ENCODE measurements around the gene NGLY1. TPM values are rescaled to one million over a fixed set of nuclear protein-coding genes. Genes with fewer than 3 reads are reported as not detected.

The NGLY1 gene
- total RNA-seq, 1 experiment from 2014 or later, result 47.7 TPM

GRCh38 chr3:25679642-25680302 is 103.5 kb downstream of the NGLY1 start:
- Histone ChIP-seq H3K9me2 (replicated peaks; ENCODE audit: low read length) (no peaks in the 10 kb centered on the region), H3F3A (ENCODE audit: low read length, unreplicated experiment) (no peaks in the 10 kb centered on the region), H3K27me3 (ENCODE audit: low read length) (no peaks in the 10 kb centered on the region), H3K9ac (ENCODE audit: low read length) (no peak overlapping the region), H3K9me3 (ENCODE audit: low read length) (no peaks in the 10 kb centered on the region), H3K4me2 (ENCODE audit: low read length) (no peak overlapping the region), H2AFZ (ENCODE audit: low read length) (no peak overlapping the region), H3K4me1 (ENCODE audit: insufficient read depth, low read length) (no peaks in the 10 kb centered on the region), H3K79me2 (ENCODE audit: low read length) (no peaks in the 10 kb centered on the region), H3K36me3 (ENCODE audit: low read depth, low read length) (no peaks in the 10 kb centered on the region), H3K4me3 (ENCODE audit: low read length) (no peak overlapping the region), H4K20me1 (ENCODE audit: low read length) (no peaks in the 10 kb centered on the region), H3K27ac (ENCODE audit: low read length) (no peak overlapping the region)
- intact Hi-C loops (cut with micrococcal nuclease), result no loop called here
- BruUV-seq (replicated peaks), result no TSS peak
- TF ChIP-seq CTCF (conservative IDR thresholded peaks at IDR 0.05; ENCODE audit: low read depth, low read length) (no peak), EZH2phosphoT487 (IDR thresholded peaks at IDR 0.05; ENCODE audit: borderline replicate concordance, low read length) (no peak), EZH2 (IDR thresholded peaks at IDR 0.05; ENCODE audit: low read length, unreplicated experiment) (no peak)
- DNase-seq (no peak), ATAC-seq (no peak)
- POLR2A ChIA-PET (ENCODE audit: unreplicated experiment), result no interaction called here
- CTCF ChIA-PET, result no interaction called here

GRCh38 chr3:25679166-25679565 is 104.1 kb downstream of the NGLY1 start:
- POLR2A ChIA-PET (ENCODE audit: unreplicated experiment), result no interaction called here
- TF ChIP-seq EZH2 (IDR thresholded peaks at IDR 0.05; ENCODE audit: low read length, unreplicated experiment) (no peak), EZH2phosphoT487 (IDR thresholded peaks at IDR 0.05; ENCODE audit: borderline replicate concordance, low read length) (no peak), CTCF (conservative IDR thresholded peaks at IDR 0.05; ENCODE audit: low read depth, low read length) (no peak)
- no peaks in the 10 kb centered on the region for H3K27me3 ChIP-seq (ENCODE audit: low read length)
- no peak for DNase-seq
- no peak overlapping the region for H2AFZ ChIP-seq (ENCODE audit: low read length)
- H4K20me1 ChIP-seq (ENCODE audit: low read length), result no peaks in the 10 kb centered on the region
- H3F3A ChIP-seq (ENCODE audit: low read length, unreplicated experiment), result no peaks in the 10 kb centered on the region
- BruUV-seq (replicated peaks), result no TSS peak
- no peaks in the 10 kb centered on the region for H3K36me3 ChIP-seq (ENCODE audit: low read depth, low read length)
- no peaks in the 10 kb centered on the region for H3K9me2 ChIP-seq (replicated peaks; ENCODE audit: low read length)
- no peak overlapping the region for H3K9ac ChIP-seq (ENCODE audit: low read length)
- no peak overlapping the region for H3K4me3 ChIP-seq (ENCODE audit: low read length)
- H3K9me3 ChIP-seq (ENCODE audit: low read length), result no peaks in the 10 kb centered on the region
- CTCF ChIA-PET, result no interaction called here
- intact Hi-C loops (cut with micrococcal nuclease), result no loop called here
- ATAC-seq, result no peak
- H3K4me1 ChIP-seq (ENCODE audit: insufficient read depth, low read length), result no peaks in the 10 kb centered on the region
- H3K27ac ChIP-seq (ENCODE audit: low read length), result no peak overlapping the region
- no peak overlapping the region for H3K4me2 ChIP-seq (ENCODE audit: low read length)
- H3K79me2 ChIP-seq (ENCODE audit: low read length), result no peaks in the 10 kb centered on the region

GRCh38 chr3:25678581-25678980 is 104.7 kb downstream of the NGLY1 start:
- POLR2A ChIA-PET (ENCODE audit: unreplicated experiment), result no interaction called here
- CTCF ChIA-PET, result interaction anchor here (0.6 kb wide), 1 partner anchor 23 kb away, joined by 3 read pairs; no protein-coding TSS in a partner anchor
- no TSS peak for BruUV-seq (replicated peaks)

More at GRCh38 chr3:25678581-25678980, 104.7 kb downstream of the NGLY1 start:
- Histone ChIP-seq H4K20me1 (ENCODE audit: low read length) (no peaks in the 10 kb centered on the region), H3K4me2 (ENCODE audit: low read length) (no peak overlapping the region), H3K4me1 (ENCODE audit: insufficient read depth, low read length) (no peaks in the 10 kb centered on the region), H3K4me3 (ENCODE audit: low read length) (no peak overlapping the region), H3K79me2 (ENCODE audit: low read length) (no peaks in the 10 kb centered on the region), H3K9me2 (replicated peaks; ENCODE audit: low read length) (no peaks in the 10 kb centered on the region), H3K9me3 (ENCODE audit: low read length) (no peaks in the 10 kb centered on the region), H3K27me3 (ENCODE audit: low read length) (no peaks in the 10 kb centered on the region), H3K27ac (ENCODE audit: low read length) (no peak overlapping the region), H3K9ac (ENCODE audit: low read length) (no peak overlapping the region), H2AFZ (ENCODE audit: low read length) (no peak overlapping the region), H3K36me3 (ENCODE audit: low read depth, low read length) (no peaks in the 10 kb centered on the region), H3F3A (ENCODE audit: low read length, unreplicated experiment) (no peaks in the 10 kb centered on the region)
- TF ChIP-seq EZH2 (IDR thresholded peaks at IDR 0.05; ENCODE audit: low read length, unreplicated experiment) (no peak), CTCF (conservative IDR thresholded peaks at IDR 0.05; ENCODE audit: low read depth, low read length) (no peak), EZH2phosphoT487 (IDR thresholded peaks at IDR 0.05; ENCODE audit: borderline replicate concordance, low read length) (no peak)
- intact Hi-C loops (cut with micrococcal nuclease), result no loop called here
- ATAC-seq (no peak), DNase-seq (no peak)

All from PC-3 (cell line).